GM21515 (cell line): Measurements from ENCODE around the gene TMEM143.

Experiments
- ATAC-seq: cut with Tn5 transposase; IDR thresholded peaks from one replicate; pipeline ENCODE4 v1.9.1; 2021; ENCODE audit not compliant: unreplicated experiment

The TMEM143 gene

GRCh38 chr19:48361912-48362311 lies 1.8 kb downstream of the TMEM143 start:
- no peak for ATAC-seq

DNA sequence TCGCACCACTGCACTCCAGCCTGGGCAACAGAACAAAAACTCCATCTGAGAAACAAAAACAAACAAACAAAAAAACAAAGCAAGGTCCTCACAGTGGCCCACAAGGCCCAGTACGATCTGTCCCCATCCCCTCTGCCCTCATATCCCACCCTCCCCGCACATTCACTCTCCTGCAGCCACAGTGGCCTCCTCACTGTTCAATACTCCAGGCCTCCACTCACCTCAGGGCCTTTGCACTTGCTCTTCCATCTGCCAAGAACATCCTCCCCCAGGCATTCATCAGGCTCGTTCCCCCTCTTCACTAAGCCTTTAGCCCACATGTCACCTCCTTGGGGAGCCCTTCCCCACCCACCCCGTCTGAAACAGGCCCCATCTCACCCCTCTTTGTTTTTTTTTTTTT lies 4.6 kb downstream of the TMEM143 start:
- no peak for ATAC-seq

DNA sequence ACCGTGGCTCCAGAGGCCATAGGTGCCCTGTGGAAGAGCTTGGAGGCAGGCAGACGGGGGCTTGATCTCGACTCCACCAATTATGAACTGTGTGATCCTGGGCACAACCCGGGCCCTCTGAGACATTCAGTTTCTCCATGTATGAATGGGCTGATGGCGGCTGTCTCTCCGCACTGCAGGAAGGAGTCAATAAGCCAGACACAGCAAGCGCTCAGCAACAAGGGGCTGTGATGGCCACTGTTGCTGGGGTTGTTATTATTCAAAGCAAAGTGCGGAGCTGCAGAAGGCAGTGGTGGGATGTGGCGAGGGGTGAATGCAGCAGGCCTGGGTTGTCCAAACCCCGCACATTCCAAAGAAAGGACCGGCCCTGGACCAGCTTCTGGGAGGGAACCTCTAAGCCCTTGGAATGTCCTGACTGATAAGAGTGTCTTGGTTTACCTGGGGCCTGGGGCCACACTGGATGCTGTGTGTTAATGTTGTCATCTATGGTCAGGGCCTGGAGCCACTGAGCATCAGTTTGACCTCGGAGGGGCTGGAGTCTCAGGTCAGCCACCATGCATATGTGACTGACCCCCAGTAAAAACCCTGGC lies 8.3 kb downstream of the TMEM143 start:
- ATAC-seq: no peak

DNA sequence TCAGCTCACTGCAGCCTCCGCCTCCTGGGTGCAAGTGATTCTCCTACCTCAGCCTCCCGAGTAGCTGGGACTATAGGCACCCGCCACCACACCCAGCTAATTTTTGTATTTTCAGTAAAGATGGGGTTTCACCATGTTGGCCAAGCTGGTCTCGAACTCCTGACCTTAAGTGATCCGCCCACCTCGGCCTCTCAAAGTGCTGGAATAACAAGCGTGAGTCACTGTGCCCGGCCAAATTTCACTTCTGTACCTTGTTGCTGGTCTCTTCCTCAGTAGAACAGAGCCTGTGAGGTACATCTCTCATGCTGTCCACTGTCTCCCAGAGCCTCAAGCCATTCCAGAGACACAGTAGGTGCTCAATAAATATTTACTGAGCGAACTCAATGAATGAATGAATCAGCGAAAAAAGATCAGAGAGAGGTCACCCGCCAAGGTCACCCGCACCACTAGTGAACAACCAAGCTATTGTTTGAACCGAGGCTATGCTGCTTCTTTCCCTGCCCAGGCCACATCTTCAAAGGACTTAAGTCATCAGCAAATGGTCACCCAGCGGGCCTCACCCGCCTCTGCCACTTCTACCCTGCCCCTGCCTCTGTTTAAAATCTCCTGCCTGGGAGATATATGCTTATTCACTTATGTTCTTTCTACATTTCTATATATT lies 9.3 kb downstream of the TMEM143 start:
- no peak for ATAC-seq

DNA sequence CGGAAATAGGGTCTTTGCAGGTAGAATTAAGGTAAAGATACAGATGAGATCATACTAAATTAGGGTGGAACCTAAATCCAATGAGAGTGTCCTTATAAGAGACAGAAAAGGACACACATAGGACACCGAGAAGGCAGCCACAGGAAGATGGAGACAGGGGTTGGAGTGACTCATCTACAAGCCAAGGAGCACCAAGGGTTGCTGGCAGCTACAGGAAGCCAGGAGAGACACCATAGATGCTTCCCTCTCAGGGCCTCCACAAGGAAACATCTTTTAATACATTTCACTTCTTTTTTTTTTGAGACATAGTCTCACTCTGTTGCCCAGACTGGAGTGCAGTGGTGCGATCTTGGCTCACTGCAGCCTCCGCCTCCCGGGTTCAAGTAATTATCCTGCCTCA lies 10.1 kb downstream of the TMEM143 start:
- no peak for ATAC-seq

DNA sequence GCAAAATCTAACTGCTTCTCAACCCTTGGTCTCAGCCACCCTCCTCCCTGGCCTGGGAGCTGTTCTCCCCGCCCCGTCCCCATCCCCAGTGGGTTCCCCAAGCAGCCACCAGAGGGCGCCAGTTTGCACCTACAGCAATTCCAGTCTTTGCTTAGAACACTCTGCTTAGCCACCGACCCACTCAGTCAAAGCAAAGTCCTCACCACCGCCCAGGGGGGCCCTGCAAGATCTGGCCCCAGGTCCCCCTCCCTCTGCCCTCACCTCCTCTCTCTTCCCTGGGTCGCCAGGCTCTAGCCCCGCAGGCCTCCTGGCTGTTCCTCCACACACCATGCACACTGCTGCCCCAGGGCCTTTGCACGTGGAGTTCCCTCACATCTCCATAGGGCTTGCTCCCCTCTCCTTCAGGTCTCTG lies 12.4 kb downstream of the TMEM143 start:
- no peak for ATAC-seq

DNA sequence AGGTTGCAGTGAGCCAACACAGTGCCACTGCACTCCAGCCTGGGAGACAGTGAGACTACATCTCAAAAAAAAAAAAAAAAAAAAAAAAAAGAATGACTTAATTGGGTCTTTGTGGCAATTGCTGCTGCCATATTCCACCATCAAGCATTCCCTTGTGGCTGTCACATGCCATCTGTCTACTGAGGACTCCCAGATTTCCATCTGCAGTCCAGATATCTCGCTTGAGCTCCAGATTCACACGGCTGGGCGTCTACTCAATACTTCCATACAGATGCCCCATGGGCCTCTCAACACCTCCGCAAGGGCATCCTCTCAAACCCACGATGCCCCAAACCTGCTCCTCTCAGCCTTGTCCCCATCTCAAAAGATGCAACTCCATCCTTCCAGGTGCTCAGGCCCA lies 12.9 kb downstream of the TMEM143 start:
- ATAC-seq: no peak

DNA sequence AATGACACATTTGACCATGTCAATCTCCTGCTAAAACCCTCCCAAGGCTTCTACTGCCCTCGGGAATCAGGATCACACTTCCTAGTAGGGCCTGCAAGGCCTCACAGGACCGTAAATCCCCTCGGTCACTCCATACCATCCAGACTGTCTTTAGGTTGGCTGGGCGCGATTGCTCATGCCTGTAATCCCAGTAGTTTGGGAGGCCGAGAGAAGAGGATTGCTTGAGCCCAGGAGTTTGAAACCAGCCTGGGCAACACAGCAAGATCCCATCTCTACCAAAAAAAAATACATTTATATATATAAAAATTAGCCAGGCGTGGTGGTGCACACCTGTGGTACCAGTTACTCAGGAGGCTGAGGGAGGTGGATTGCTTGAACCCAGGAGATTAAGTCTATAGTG lies 15.0 kb downstream of the TMEM143 start:
- no peak for ATAC-seq

- no peak for ATAC-seq
Measured at GRCh38 chr19:48348045-48348444, 15.7 kb downstream of the TMEM143 start.

GRCh38 chr19:48346191-48346590 lies 17.5 kb downstream of the TMEM143 start:
- ATAC-seq: no peak

DNA sequence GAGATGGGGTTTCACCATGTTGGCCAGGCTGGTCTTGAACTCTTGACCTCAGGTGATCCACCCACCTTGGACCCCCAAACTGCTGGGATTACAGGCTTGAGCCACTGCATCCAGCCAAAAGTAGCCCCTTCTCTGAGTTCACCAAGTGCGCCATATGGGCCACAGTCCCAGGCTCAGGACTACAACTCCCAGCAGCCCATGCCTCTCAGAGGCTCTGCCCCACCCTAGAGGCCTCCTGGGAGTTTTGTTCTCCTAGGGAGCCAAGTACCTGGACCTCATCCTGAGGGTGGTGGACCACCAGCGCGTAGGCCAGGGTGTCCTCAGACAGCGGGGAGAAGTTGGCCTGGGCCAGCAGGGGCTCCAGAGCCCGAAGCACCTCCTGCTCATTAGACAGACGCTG lies 18.8 kb downstream of the TMEM143 start:
- ATAC-seq: no peak

GRCh38 chr19:48342841-48343540 lies 20.7 kb downstream of the TMEM143 start:
- no peak for ATAC-seq

DNA sequence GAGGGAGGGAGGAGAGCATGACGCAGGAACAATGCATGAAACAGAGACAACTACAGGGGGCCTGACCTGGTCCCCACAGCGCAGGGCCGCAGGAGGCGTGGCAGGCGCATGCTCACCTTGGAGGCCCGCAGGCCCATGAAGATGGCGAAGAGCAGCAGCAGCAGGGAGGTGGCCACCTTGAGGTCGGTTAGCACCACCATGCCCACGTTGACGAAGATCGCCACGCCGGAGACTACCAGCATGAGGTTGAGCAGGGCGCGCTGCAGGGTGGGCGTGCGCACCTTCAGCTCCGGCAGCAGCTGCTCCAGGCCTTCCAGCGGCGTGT lies 21.4 kb downstream of the TMEM143 start:
- ATAC-seq: no peak

GRCh38 chr19:48341515-48342413 lies 22.0 kb downstream of the TMEM143 start:
- no peak for ATAC-seq

- ATAC-seq: no peak
Measured at GRCh38 chr19:48340995-48341394, 22.7 kb downstream of the TMEM143 start.

GRCh38 chr19:48338802-48339503 lies 24.8 kb downstream of the TMEM143 start:
- no peak for ATAC-seq

DNA sequence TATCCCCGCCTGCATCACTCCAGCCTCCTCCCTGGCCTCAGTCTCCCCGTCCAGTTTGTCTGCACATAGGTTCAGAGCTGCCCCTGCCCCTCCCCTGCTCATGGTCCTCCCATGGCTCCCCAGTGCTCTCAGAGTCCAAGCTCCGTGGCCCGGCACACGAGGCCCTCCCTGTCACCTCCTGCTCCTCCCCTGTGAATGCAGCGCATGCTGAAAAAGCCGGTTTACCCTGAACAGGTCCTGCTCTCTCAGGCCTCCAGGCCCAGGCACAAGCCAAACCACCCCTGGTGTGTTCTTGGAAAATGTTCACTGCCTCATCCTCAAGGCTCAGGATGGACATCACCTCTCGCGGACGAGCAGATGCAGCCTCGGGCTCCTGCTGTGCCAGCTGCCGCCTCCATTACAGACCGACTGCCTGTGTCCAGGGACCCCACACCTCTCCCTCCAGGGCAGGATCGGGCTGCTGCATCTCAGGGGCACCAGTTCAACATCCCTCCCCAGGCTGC lies 25.4 kb downstream of the TMEM143 start:
- no peak for ATAC-seq

- peak; percentile 52 for ATAC-seq
Measured at GRCh38 chr19:48333467-48334384, 30.0 kb downstream of the TMEM143 start.

GRCh38 chr19:48332662-48333466 lies 30.9 kb downstream of the TMEM143 start:
- ATAC-seq: peak; percentile 56
